HT1080 (cell line): Measurements from ENCODE around the gene GABRG3. TPM values are rescaled to one million over a fixed set of nuclear protein-coding genes. Genes with fewer than 3 reads are reported as not detected.

Experiments
- DNase-seq: peaks from one replicate; pipeline ENCODE4 v3.0.0-alpha.2; 2015; ENCODE audit warnings: low read depth
- small RNA-seq: library from RNA; depleted of rRNA; stranded (forward); fragments of <200 nt; gene quantifications from one replicate; pipeline ENCODE3, GENCODE V24; 2014
- total RNA-seq: library from RNA; depleted of rRNA; stranded (reverse); fragments of >200 nt; shearing (Covaris generic); gene quantifications from 2 replicates; pipeline ENCODE4 v1.2.3, GENCODE V29; 2014; rRNA removed

Gene GABRG3
- total RNA-seq, 1 experiment from 2014 or later: 0.56 TPM

- no peak for DNase-seq
These were observed 579.7 kb downstream of the GABRG3 start for GRCh38 chr15:27550635-27551034.

- no peak for DNase-seq
These were observed 590.8 kb downstream of the GABRG3 start for GRCh38 chr15:27561816-27562215.

- DNase-seq: no peak
These were observed 592.9 kb downstream of the GABRG3 start for GRCh38 chr15:27563765-27564370.

GRCh38 chr15:27564656-27565055 lies 593.7 kb downstream of the GABRG3 start:
- no peak for DNase-seq

GRCh38 chr15:27570746-27571145 lies 599.8 kb downstream of the GABRG3 start:
- DNase-seq: no peak

- no peak for DNase-seq
These were observed 603.0 kb downstream of the GABRG3 start for GRCh38 chr15:27573805-27574485.

GRCh38 chr15:27574541-27575054 lies 603.6 kb downstream of the GABRG3 start:
- no peak for DNase-seq

- DNase-seq: no peak
These were observed 604.5 kb downstream of the GABRG3 start for GRCh38 chr15:27575521-27575920.

GRCh38 chr15:27576576-27576975 lies 605.6 kb downstream of the GABRG3 start:
- DNase-seq: no peak

GRCh38 chr15:27579738-27580137 lies 608.8 kb downstream of the GABRG3 start:
- DNase-seq: no peak

GRCh38 chr15:27582726-27583410 lies 611.9 kb downstream of the GABRG3 start:
- DNase-seq: peak; percentile 49

- DNase-seq: no peak
These were observed 612.7 kb downstream of the GABRG3 start for GRCh38 chr15:27583651-27584050.

GRCh38 chr15:27585041-27585640 lies 614.2 kb downstream of the GABRG3 start:
- no peak for DNase-seq

- DNase-seq: peak; percentile 16
These were observed 616.8 kb downstream of the GABRG3 start for GRCh38 chr15:27587810-27588209.

- peak; percentile 21 for DNase-seq
These were observed 618.3 kb downstream of the GABRG3 start for GRCh38 chr15:27589260-27589659.

- DNase-seq: no peak
These were observed 618.8 kb downstream of the GABRG3 start for GRCh38 chr15:27589782-27590181.

Small RNA genes lying within 50 kb of the gene (small RNA-seq; reads per million reads assigned to genes)
- not detected for gene RNA5SP391
- gene SERPINE4P: not detected

Other genes with a start within 250 kb of the GABRG3 start
- gene GABRB3, start 198.1 kb upstream of the GABRG3 start, total RNA-seq: not detected in 2 replicates
- gene GABRA5, start 104.1 kb upstream of the GABRG3 start, total RNA-seq: 0.59 and 0.97 TPM in 2 replicates